ENCODE results near the gene RBM18. TPM values are rescaled to one million over a fixed set of nuclear protein-coding genes. Genes with fewer than 3 reads are reported as not detected.

Gene RBM18
- total RNA-seq, 4 donors from 2014 or later, result 0.80 to 9.7 (median 4.6) TPM

DNA sequence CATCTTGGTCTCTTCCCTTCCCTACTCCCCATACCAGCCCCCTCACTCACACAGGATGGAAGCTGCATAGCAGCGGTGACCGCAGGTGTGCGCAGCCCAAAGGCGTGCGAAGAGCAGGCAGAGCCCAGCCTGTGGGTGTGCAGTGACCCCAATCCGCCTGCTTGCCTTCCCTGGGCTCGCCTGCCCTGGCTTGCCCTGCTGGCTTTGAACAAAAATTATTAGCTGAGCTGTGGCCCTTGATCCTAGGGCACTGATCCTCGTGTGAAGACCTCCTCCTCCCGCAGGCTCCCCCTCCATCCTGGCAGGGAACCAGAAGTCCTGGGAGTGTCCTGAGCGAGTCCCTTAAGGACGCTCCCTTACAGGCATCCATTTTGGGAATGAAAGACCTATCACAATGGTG lies 73.1 kb downstream of the RBM18 start:
- in situ Hi-C loops (cut with MboI; ENCODE audit: low pct_ligation_motif_present in 1 of 4, low pct_unique_long_range_greater_than_20kb in 1 of 4, low sequenced_read_pairs in 3 of 4), result no loop called here
- no peaks in the 10 kb centered on the region for H3K27me3 ChIP-seq
- WGBS, 2 donors (ENCODE audit: low coverage in 1 of 2), result 86% methylated on average over 11 of the region's 11 CpGs; no CpG with 5 or more reads in 1 of the 2 donors

DNA sequence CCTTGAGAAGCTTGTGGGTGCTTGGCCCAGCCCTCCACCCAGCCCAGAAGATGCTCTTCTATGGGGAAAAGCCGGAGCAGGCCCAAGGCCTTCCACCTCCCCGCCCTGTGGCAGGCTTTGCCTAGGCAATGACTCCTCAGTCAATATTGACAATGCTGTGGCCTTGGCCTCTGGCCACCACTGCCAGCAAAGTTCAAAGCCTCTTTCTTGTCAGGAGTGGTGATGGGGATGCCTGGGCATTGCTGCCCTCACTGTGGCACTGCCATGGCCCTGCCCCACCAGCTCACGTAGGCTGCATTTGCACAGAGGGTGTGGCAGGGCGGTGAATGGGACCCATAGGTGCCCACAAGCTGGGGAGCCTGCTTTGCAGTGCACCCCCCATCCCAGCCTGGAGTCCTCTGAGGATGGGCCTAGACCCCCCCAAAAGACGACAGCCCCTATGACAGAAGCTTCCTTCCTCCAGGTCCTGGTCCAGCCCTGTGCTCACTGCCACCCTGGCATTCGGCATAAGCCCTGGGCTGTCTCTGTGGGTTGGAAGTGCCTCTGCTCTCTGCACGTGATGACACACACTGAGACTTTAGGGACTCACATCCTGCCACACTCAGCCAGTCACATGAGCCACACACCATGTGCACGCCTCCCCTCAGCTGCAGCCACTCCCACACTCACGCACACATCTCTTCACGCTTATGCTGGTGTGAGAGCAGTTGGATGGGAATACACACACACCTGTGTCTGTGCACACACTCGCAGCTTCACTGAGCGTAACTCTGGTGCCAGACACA lies 73.9 kb downstream of the RBM18 start:
- no peak for DNase-seq
- Histone ChIP-seq H3K4me1 (peaks cover 0 to 5% (median 0%) of the 10 kb centered on the region in 4 donors), H3K27ac (no peak overlapping the region), H3K27me3 (no peaks in the 10 kb centered on the region), H3K4me3 (no peak overlapping the region), H3K36me3 (no peaks in the 10 kb centered on the region), H3K9me3 (no peaks in the 10 kb centered on the region)
- in situ Hi-C loops (cut with MboI; ENCODE audit: low pct_ligation_motif_present in 1 of 4, low pct_unique_long_range_greater_than_20kb in 1 of 4, low sequenced_read_pairs in 3 of 4) (no loop called here), intact Hi-C loops (cut with DNase I; ENCODE audit: low total_unique reads) (no loop called here)
- TF ChIP-seq EP300 (IDR thresholded peaks at IDR 0.05; ENCODE audit: low read depth), result no peak
- TF ChIP-seq POLR2AphosphoS5 (IDR thresholded peaks at IDR 0.05), result no peak
- TF ChIP-seq, protein P1, sequence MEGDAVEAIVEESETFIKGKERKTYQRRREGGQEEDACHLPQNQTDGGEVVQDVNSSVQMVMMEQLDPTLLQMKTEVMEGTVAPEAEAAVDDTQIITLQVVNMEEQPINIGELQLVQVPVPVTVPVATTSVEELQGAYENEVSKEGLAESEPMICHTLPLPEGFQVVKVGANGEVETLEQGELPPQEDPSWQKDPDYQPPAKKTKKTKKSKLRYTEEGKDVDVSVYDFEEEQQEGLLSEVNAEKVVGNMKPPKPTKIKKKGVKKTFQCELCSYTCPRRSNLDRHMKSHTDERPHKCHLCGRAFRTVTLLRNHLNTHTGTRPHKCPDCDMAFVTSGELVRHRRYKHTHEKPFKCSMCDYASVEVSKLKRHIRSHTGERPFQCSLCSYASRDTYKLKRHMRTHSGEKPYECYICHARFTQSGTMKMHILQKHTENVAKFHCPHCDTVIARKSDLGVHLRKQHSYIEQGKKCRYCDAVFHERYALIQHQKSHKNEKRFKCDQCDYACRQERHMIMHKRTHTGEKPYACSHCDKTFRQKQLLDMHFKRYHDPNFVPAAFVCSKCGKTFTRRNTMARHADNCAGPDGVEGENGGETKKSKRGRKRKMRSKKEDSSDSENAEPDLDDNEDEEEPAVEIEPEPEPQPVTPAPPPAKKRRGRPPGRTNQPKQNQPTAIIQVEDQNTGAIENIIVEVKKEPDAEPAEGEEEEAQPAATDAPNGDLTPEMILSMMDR (IDR thresholded peaks at IDR 0.05), result no peak
- TF ChIP-seq POLR2A (IDR thresholded peaks at IDR 0.05), result no peak
- 56 to 60% methylated on average over 1 to 12 of the region's 12 CpGs for WGBS, 2 donors (ENCODE audit: low coverage in 1 of 2)

More for the DNA sequence above, 73.1 kb downstream of the RBM18 start:
- intact Hi-C loops (cut with DNase I; ENCODE audit: low total_unique reads), result no loop called here
- Histone ChIP-seq H3K4me3 (no peak overlapping the region), H3K9me3 (no peaks in the 10 kb centered on the region), H3K36me3 (no peaks in the 10 kb centered on the region), H3K4me1 (peaks cover 0 to 4% (median 0%) of the 10 kb centered on the region in 4 donors), H3K27ac (no peak overlapping the region)
- TF ChIP-seq POLR2A (IDR thresholded peaks at IDR 0.05) (no peak), POLR2AphosphoS5 (IDR thresholded peaks at IDR 0.05) (no peak), EP300 (IDR thresholded peaks at IDR 0.05; ENCODE audit: low read depth) (no peak)
- TF ChIP-seq, protein P1 (IDR thresholded peaks at IDR 0.05), result no peak
- no peak for DNase-seq

GRCh38 chr9:122188369-122188768 lies 76.3 kb downstream of the RBM18 start:
- no peak overlapping the region for H3K4me3 ChIP-seq
- TF ChIP-seq EP300 (IDR thresholded peaks at IDR 0.05; ENCODE audit: low read depth) (no peak), POLR2A (IDR thresholded peaks at IDR 0.05) (no peak), POLR2AphosphoS5 (IDR thresholded peaks at IDR 0.05) (no peak)
- TF ChIP-seq, protein P1 (IDR thresholded peaks at IDR 0.05), result no peak
- intact Hi-C loops (cut with DNase I; ENCODE audit: low total_unique reads), result no loop called here
- WGBS, 2 donors (ENCODE audit: low coverage in 1 of 2), result 85% methylated on average over 6 of the region's 6 CpGs; no CpG with 5 or more reads in 1 of the 2 donors
- H3K9me3 ChIP-seq, result no peaks in the 10 kb centered on the region
- peaks cover 0 to 5% (median 0%) of the 10 kb centered on the region in 4 donors for H3K4me1 ChIP-seq
- H3K27ac ChIP-seq, result no peak overlapping the region
- DNase-seq, result no peak
- no peaks in the 10 kb centered on the region for H3K27me3 ChIP-seq
- in situ Hi-C loops (cut with MboI; ENCODE audit: low pct_ligation_motif_present in 1 of 4, low pct_unique_long_range_greater_than_20kb in 1 of 4, low sequenced_read_pairs in 3 of 4), result no loop called here
- H3K36me3 ChIP-seq, result no peaks in the 10 kb centered on the region

Other genes with a start within 250 kb of the RBM18 start
- 10 to 100 TPM in 3 of 4 donors, 1 to 10 TPM in 1; 9.1 to 47.4 (median 11.3) TPM for gene TTLL11, start 171.5 kb downstream of the RBM18 start, total RNA-seq
- gene NDUFA8, start 105.1 kb downstream of the RBM18 start, total RNA-seq, result 10 to 100 TPM; 16.1 to 59.5 (median 40.3) TPM
- gene MORN5, start 104.9 kb downstream of the RBM18 start, total RNA-seq, result 1 to 10 TPM in 2 of 4 donors, not detected in 2; 3.8 to 4.0 TPM
- gene LHX6, start 35.9 kb downstream of the RBM18 start, total RNA-seq, result 10 to 100 TPM in 1 of 4 donors, 1 to 10 TPM in 1, under 1 TPM in 1, not detected in 1; 0.68 to 12.7 (median 1.4) TPM
- 100 to 1,000 TPM in 1 of 4 donors, 10 to 100 TPM in 3; 46.0 to 142 (median 53.6) TPM for gene MRRF, start within 50 bp of the RBM18 start, total RNA-seq
- gene PTGS1, start 106.2 kb upstream of the RBM18 start, total RNA-seq, result 10 to 100 TPM; 14.2 to 27.9 (median 20.2) TPM
- not detected for gene OR1J1, start 213.1 kb upstream of the RBM18 start, total RNA-seq
- gene OR1J2, start 246.0 kb upstream of the RBM18 start, total RNA-seq, result not detected